ENCODE measurements around the gene EHBP1.

DNA sequence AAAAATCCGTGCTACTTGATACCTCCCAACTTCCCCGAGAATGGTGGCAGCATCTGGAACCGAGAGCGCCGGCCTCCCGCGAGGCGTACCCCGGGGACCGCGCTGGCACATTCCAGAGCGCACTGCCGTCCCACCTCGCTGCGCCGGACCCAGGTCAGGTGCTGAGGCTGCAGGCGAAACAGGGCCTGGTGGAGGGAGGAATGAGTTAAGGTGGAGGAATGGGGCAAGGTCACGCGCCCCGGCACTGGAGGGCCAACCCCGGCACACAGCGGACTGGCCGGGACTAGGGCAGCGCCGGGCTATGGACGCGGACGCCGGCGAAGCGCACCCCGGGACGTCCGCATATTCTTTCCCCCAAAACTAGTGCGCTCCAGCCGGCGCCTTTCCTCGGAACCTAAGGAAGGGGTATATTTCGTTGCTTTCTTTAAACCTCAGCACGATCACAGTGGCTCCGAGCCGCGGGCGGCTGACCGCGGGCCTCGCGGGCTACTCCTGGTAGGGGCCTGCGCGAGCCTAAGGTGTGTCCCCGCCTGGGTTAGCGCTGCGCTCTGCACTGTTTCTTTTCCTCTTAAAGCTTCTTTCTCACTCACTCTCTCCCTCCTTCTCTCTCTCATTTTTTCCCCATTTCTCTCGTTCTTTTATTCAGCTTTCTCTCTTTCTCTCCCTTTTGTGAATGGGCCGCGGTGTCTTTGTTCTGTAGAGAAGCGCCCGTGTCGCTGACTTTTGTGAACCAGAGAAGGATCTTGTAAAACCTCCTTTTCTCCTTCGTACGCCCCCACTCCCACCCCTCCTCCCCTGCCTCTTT lies 343.1 kb downstream of the EHBP1 start:
- no peak for TF ChIP-seq POLR2A (IDR thresholded peaks at IDR 0.05)
- TF ChIP-seq, protein P1, sequence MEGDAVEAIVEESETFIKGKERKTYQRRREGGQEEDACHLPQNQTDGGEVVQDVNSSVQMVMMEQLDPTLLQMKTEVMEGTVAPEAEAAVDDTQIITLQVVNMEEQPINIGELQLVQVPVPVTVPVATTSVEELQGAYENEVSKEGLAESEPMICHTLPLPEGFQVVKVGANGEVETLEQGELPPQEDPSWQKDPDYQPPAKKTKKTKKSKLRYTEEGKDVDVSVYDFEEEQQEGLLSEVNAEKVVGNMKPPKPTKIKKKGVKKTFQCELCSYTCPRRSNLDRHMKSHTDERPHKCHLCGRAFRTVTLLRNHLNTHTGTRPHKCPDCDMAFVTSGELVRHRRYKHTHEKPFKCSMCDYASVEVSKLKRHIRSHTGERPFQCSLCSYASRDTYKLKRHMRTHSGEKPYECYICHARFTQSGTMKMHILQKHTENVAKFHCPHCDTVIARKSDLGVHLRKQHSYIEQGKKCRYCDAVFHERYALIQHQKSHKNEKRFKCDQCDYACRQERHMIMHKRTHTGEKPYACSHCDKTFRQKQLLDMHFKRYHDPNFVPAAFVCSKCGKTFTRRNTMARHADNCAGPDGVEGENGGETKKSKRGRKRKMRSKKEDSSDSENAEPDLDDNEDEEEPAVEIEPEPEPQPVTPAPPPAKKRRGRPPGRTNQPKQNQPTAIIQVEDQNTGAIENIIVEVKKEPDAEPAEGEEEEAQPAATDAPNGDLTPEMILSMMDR (IDR thresholded peaks at IDR 0.05 in 4 of 5, conservative IDR thresholded peaks at IDR 0.05 in 1 of 5), result no peak

Data from gastrocnemius medialis (tissue), 4 donors.